Measurements from ENCODE around the gene NEBL.

DNA sequence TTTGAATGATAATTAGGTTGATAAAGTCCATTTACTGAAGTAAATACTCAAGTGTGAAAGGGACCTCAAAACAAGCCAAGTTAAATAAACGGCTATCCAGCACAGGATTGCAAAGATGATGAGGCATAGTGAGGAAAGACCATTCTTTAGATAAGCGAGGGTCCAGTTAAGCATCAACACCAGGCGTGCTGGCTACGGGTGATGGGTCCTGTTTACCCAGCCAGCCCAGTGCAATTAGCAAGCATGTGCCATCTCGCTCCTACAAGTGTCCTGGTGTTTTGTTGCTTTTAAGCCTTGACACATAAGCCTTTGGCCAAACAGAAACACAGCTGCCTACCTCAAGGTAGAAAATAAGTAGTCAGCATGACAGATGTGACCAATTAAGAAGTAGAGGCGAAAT, 7.1 kb downstream of the NEBL start:
- TF ChIP-seq, protein P1, sequence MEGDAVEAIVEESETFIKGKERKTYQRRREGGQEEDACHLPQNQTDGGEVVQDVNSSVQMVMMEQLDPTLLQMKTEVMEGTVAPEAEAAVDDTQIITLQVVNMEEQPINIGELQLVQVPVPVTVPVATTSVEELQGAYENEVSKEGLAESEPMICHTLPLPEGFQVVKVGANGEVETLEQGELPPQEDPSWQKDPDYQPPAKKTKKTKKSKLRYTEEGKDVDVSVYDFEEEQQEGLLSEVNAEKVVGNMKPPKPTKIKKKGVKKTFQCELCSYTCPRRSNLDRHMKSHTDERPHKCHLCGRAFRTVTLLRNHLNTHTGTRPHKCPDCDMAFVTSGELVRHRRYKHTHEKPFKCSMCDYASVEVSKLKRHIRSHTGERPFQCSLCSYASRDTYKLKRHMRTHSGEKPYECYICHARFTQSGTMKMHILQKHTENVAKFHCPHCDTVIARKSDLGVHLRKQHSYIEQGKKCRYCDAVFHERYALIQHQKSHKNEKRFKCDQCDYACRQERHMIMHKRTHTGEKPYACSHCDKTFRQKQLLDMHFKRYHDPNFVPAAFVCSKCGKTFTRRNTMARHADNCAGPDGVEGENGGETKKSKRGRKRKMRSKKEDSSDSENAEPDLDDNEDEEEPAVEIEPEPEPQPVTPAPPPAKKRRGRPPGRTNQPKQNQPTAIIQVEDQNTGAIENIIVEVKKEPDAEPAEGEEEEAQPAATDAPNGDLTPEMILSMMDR (IDR thresholded peaks at IDR 0.05): no peak
- no peak for TF ChIP-seq POLR2A (IDR thresholded peaks at IDR 0.05)
